ENCODE data around the gene RSPH4A. TPM values are rescaled to one million over a fixed set of nuclear protein-coding genes. Genes with fewer than 3 reads are reported as not detected.

RSPH4A gene
- total and polyA plus RNA-seq, 2 of the 8 experiments (the other 6 are each of a cell fraction or from before 2014, with no cell fraction given) = 0.38 to 0.52 TPM

DNA sequence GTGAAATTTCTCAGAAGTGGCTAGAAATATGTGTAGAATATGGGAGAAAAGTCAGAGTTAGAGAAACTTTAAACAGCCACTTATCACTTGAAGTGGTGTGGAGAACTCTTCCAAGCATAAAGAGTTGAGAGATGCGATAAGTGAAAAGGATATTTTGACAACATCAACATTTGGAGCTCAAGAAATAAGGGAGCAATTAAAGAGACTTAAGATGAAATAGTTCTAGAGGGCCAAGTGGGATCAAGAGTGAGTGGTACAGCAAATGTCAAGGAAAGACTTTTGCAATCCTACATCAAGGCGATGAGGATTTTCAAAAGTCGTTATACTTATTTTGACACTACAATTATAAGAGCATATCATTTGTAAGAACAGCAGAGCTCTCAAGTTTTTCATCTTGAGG lies 9.6 kb downstream of the RSPH4A start:
- H3K23me2 ChIP-seq (ENCODE audit: low read depth, low read length) = no peaks in the 10 kb centered on the region
- no peak overlapping the region for H2BK5ac ChIP-seq (ENCODE audit: low read depth, low read length)
- H2BK15ac ChIP-seq (ENCODE audit: low read length) = no peak overlapping the region
- H3K23ac ChIP-seq (ENCODE audit: insufficient read length) = no peak overlapping the region
- H3K4me3 ChIP-seq (ENCODE audit: extremely low read depth in 1 of 4, insufficient read depth in 2 of 4, low read depth in 3 of 4, low read length in 4 of 4) = no peak overlapping the region
- no peak overlapping the region for H2AK5ac ChIP-seq (ENCODE audit: low read depth, low read length)
- H3K79me1 ChIP-seq (ENCODE audit: low read depth, low read length) = no peaks in the 10 kb centered on the region
- H2BK120ac ChIP-seq (replicated peaks; ENCODE audit: low read depth, low read length) = no peak overlapping the region
- H3K36me3 ChIP-seq (ENCODE audit: control insufficient read depth in 2 of 4, insufficient read depth in 4 of 4, low read length in 3 of 4) = no peaks in the 10 kb centered on the region
- H3K27me3 ChIP-seq (replicated peaks in 1 of 4; ENCODE audit: control insufficient read depth in 3 of 4, extremely low read depth in 1 of 4, insufficient read depth in 3 of 4, low read length in 3 of 4) = no peaks in the 10 kb centered on the region
- FAIRE-seq (no peak), DNase-seq (ENCODE audit: low read depth in 1 of 2, low spot score in 2 of 2) (no peak)
- ChIA-PET POLR2A (ENCODE audit: partially characterized antibody) (interaction anchor here (4.2 kb wide), 1 partner anchor 10 kb away, joined by 25 read pairs; the partner anchor contains the start of gene RSPH4A), CTCF (ENCODE audit: partially characterized antibody) (interaction anchor here (0.7 to 1.2 kb wide), 3 partner anchors 8 to 20 kb away, joined by 3 read pairs; partner anchors contain the start of gene RSPH4A)
- H3K56ac ChIP-seq (replicated peaks; ENCODE audit: insufficient read length, low read depth, low read length) = no peak overlapping the region
- H3K4me2 ChIP-seq (ENCODE audit: insufficient read depth in 1 of 2, low read depth in 2 of 2, low read length in 2 of 2) = no peak overlapping the region
- H3K9me3 ChIP-seq (ENCODE audit: insufficient read depth in 2 of 2, low read depth in 1 of 2, low read length in 1 of 2) = no peaks in the 10 kb centered on the region
- H3K14ac ChIP-seq (ENCODE audit: insufficient read length) = no peak overlapping the region
- no peak overlapping the region for H4K91ac ChIP-seq (replicated peaks; ENCODE audit: insufficient read length, low read length)
- H4K20me1 ChIP-seq (replicated peaks in 1 of 2; ENCODE audit: control insufficient read depth in 1 of 2, insufficient read depth in 2 of 2, low read length in 2 of 2) = no peaks in the 10 kb centered on the region
- H2AFZ ChIP-seq (ENCODE audit: low read length) = no peak overlapping the region
- no peak overlapping the region for H3K27ac ChIP-seq (ENCODE audit: low read depth, low read length)
- H3K18ac ChIP-seq (ENCODE audit: extremely low read depth, low read length) = no peak overlapping the region
- H3K4me1 ChIP-seq (replicated peaks in 1 of 4; ENCODE audit: control insufficient read depth in 3 of 4, insufficient read depth in 4 of 4, low read length in 3 of 4) = no peaks in the 10 kb centered on the region
- no peak overlapping the region for H4K5ac ChIP-seq (ENCODE audit: insufficient read length, low read depth, low read length)
- no peaks in the 10 kb centered on the region for H3K79me2 ChIP-seq (ENCODE audit: control insufficient read depth in 1 of 2, insufficient read depth in 2 of 2, low read length in 2 of 2)
- no peak overlapping the region for H2BK12ac ChIP-seq (ENCODE audit: low read depth, low read length)
- H4K8ac ChIP-seq (ENCODE audit: extremely low read depth, insufficient read depth, low read length) = no peak overlapping the region
- no peak overlapping the region for H2BK20ac ChIP-seq (ENCODE audit: low read length)
- H3K4ac ChIP-seq (replicated peaks; ENCODE audit: insufficient read length, low read depth, low read length) = no peak overlapping the region
- no peak overlapping the region for H3K9ac ChIP-seq (replicated peaks in 1 of 4; ENCODE audit: extremely low read depth in 1 of 4, low read depth in 3 of 4, low read length in 3 of 4)
- TF ChIP-seq POLR2AphosphoS5 (IDR thresholded peaks at IDR 0.05; ENCODE audit: low read depth, low read length) = no peak
- no peak for TF ChIP-seq NRF1 (IDR thresholded peaks at IDR 0.05; ENCODE audit: low read depth, low read length)
- 92% methylated on average over 3 of the region's 3 CpGs; no CpG with 5 or more reads in 1 of the 2 experiments for WGBS, 2 experiments (ENCODE audit: extremely low coverage in 1 of 2, insufficient coverage in 1 of 2, insufficient read length in 1 of 2, insufficient replicate concordance in 2 of 2, low coverage in 1 of 2, low lambda C conversion rate in 2 of 2, missing lambda C conversion rate in 1 of 2)

All from H1 (cell line).